PFSK-1 (cell line): ENCODE results near the gene CCDC85B.

Experiments used
- FOXP2 ChIP-seq: optimal IDR thresholded peaks from 2 replicates; pipeline ENCODE3; 2011; ENCODE audit warnings: borderline replicate concordance, control low read depth, inconsistent platforms; ENCODE audit not compliant: insufficient read depth; ENCODE audit errors: extremely low read length, extremely low read depth
- POLR2AphosphoS5 ChIP-seq: IDR thresholded peaks from 2 replicates; pipeline ENCODE4 v1.6.1; 2012; ENCODE audit warnings: low read depth, mild to moderate bottlenecking, control low read depth, low read length, moderate library complexity
- REST ChIP-seq, 2 experiments: IDR thresholded peaks; 2 replicates each; pipeline versions ENCODE4 v1.6.1 to v1.8.0; 2011 to 2012; ENCODE audit warnings: low read depth in 2 of 2, low read length in 2 of 2, control low read depth in 1 of 2, inconsistent platforms in 1 of 2, mild to moderate bottlenecking in 1 of 2, moderate library complexity in 1 of 2; ENCODE audit not compliant: insufficient read depth in 1 of 2
- SIN3A ChIP-seq: IDR thresholded peaks from 2 replicates; pipeline ENCODE4 v1.6.1; 2012; ENCODE audit warnings: mild to moderate bottlenecking, low read length, moderate library complexity, borderline replicate concordance; ENCODE audit not compliant: insufficient read depth
- TAF1 ChIP-seq: IDR thresholded peaks from 2 replicates; pipeline ENCODE4 v1.6.1; 2012; ENCODE audit warnings: low read length, control low read depth, borderline replicate concordance; ENCODE audit not compliant: insufficient read depth

Gene CCDC85B

GRCh38 chr11:65920372-65920802, 29.9 kb downstream of the CCDC85B start:
- TF ChIP-seq TAF1: no peak

- TF ChIP-seq REST (IDR thresholded peaks at IDR 0.05; ENCODE audit: insufficient read depth in 1 of 2, low read depth in 2 of 2, low read length in 2 of 2) (no peak), TAF1 (no peak), POLR2AphosphoS5 (no peak), FOXP2 (no peak), SIN3A (no peak)
These were observed 30.6 kb downstream of the CCDC85B start for GRCh38 chr11:65921033-65921555.

GRCh38 chr11:65921876-65922275, 31.4 kb downstream of the CCDC85B start:
- TF ChIP-seq TAF1 (no peak), POLR2AphosphoS5 (no peak), SIN3A (no peak), FOXP2 (no peak), REST (IDR thresholded peaks at IDR 0.05; ENCODE audit: insufficient read depth in 1 of 2, low read depth in 2 of 2, low read length in 2 of 2) (no peak)

GRCh38 chr11:65922565-65922964, 32.1 kb downstream of the CCDC85B start:
- no peak for TF ChIP-seq REST (IDR thresholded peaks at IDR 0.05; ENCODE audit: insufficient read depth in 1 of 2, low read depth in 2 of 2, low read length in 2 of 2)
- TF ChIP-seq TAF1: no peak
- no peak for TF ChIP-seq FOXP2
- no peak for TF ChIP-seq POLR2AphosphoS5
- no peak for TF ChIP-seq SIN3A

GRCh38 chr11:65925397-65925796, 34.9 kb downstream of the CCDC85B start:
- TF ChIP-seq FOXP2: no peak
- no peak for TF ChIP-seq POLR2AphosphoS5
- no peak for TF ChIP-seq REST (IDR thresholded peaks at IDR 0.05; ENCODE audit: insufficient read depth in 1 of 2, low read depth in 2 of 2, low read length in 2 of 2)
- no peak for TF ChIP-seq TAF1
- no peak for TF ChIP-seq SIN3A
